ENCODE results near the gene IPPK.
"Not testable (repeated sequence)": the region's sequence is repeated elsewhere in the genome, so short reads cannot be mapped to it uniquely, and the experiment has no call there.

The IPPK gene

GRCh38 chr9:92592946-92593861, 76.7 kb downstream of the IPPK start:
- peak; percentile 11 for DNase-seq (ENCODE audit: low read depth)

GRCh38 chr9:92592537-92592936, 77.4 kb downstream of the IPPK start:
- no peak for DNase-seq (ENCODE audit: low read depth)

GRCh38 chr9:92590377-92590776, 79.6 kb downstream of the IPPK start:
- peak; percentile 47 for DNase-seq (ENCODE audit: low read depth)

- DNase-seq (ENCODE audit: low read depth): no peak
Observed at GRCh38 chr9:92589923-92590322, 80.0 kb downstream of the IPPK start.

GRCh38 chr9:92576175-92576574, 93.8 kb downstream of the IPPK start:
- no peak for DNase-seq (ENCODE audit: low read depth)

- not testable (repeated sequence) for DNase-seq (ENCODE audit: low read depth)
Observed at GRCh38 chr9:92573612-92574011, 96.3 kb downstream of the IPPK start.

- DNase-seq (ENCODE audit: low read depth): not testable (repeated sequence)
Observed at GRCh38 chr9:92571871-92572270, 98.1 kb downstream of the IPPK start.

- DNase-seq (ENCODE audit: low read depth): no peak
Observed at GRCh38 chr9:92564982-92565381, 104.9 kb downstream of the IPPK start.

GRCh38 chr9:92564504-92564903, 105.4 kb downstream of the IPPK start:
- DNase-seq (ENCODE audit: low read depth): peak; percentile 79

Data from amniotic epithelial cell (primary cell).